SU-DHL-6 (cell line): ENCODE data around the gene SIRPB1.

Experiments
- EZH2phosphoT487 ChIP-seq: fragments of 200-600 bp; sonication (generic), shearing (Covaris generic); conservative IDR thresholded peaks from 2 replicates; pipeline ENCODE4 v1.6.1; 2018; ENCODE audit warnings: mild to moderate bottlenecking, antibody characterized with exemption, low read length, moderate library complexity, mixed read lengths
- TF ChIP-seq, protein P1 (sequence below): fragments of 200-600 bp; sonication (generic); IDR thresholded peaks from one replicate; pipeline ENCODE4 v1.5.1; 2017; ENCODE audit warnings: antibody characterized with exemption, mild to moderate bottlenecking, low read length, moderate library complexity; ENCODE audit not compliant: insufficient read depth, poor library complexity, severe bottlenecking

DNA sequence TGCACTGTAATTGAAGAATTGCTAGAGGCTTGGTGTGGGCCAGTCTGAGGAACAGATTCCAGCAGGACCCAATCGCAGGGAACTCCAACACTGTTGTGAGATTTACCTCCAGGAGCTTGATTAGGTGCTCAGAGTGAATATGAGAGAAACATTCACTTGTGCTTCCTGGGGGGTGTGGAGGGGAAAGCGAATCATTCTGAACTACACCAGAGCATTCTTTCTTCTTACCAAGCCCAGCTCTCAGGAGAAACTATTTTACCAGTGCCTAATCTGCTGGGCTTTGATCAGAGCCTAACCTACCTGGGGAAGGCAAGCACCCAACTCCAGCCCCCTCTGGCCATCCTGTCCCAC lies 7.4 kb upstream of the SIRPB1 start:
- TF ChIP-seq, protein P1, sequence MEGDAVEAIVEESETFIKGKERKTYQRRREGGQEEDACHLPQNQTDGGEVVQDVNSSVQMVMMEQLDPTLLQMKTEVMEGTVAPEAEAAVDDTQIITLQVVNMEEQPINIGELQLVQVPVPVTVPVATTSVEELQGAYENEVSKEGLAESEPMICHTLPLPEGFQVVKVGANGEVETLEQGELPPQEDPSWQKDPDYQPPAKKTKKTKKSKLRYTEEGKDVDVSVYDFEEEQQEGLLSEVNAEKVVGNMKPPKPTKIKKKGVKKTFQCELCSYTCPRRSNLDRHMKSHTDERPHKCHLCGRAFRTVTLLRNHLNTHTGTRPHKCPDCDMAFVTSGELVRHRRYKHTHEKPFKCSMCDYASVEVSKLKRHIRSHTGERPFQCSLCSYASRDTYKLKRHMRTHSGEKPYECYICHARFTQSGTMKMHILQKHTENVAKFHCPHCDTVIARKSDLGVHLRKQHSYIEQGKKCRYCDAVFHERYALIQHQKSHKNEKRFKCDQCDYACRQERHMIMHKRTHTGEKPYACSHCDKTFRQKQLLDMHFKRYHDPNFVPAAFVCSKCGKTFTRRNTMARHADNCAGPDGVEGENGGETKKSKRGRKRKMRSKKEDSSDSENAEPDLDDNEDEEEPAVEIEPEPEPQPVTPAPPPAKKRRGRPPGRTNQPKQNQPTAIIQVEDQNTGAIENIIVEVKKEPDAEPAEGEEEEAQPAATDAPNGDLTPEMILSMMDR, result no peak
- TF ChIP-seq EZH2phosphoT487, result no peak
